ENCODE measurements around the gene MCF2L. TPM values are rescaled to one million over a fixed set of nuclear protein-coding genes. Genes with fewer than 3 reads are reported as not detected.
A peak's percentile ranks its signal among the peaks of the same experiment; 100 is the strongest.

Gene MCF2L
- total and polyA plus RNA-seq, 8 donors = 16.0 to 83.6 (median 23.6) TPM

DNA sequence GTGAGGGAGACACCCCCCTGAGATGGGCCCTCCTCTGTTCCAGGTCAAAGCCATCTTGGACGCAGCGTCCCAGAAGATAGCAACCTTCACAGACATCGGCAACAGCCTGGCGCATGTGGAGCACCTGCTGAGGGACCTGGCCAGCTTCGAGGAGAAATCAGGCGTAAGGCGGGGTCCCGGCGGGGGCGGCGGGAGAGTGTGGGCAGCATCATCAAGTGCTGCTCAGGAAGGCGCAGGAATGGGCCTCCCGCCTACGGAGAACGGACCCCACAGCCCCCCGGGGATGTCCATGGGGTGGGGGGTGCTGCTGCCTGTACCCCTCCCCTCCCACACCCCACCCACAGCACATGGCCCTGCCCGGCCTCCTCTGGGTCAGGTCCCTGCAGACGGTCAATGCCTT is 105.4 kb downstream of the MCF2L start:
- H3K9me3 ChIP-seq = no peaks in the 10 kb centered on the region
- no peaks in the 10 kb centered on the region for H3K4me1 ChIP-seq
- no peaks in the 10 kb centered on the region for H3K27me3 ChIP-seq
- no peak overlapping the region for H3K4me3 ChIP-seq
- 89 to 94% methylated on average over 18 of the region's 18 CpGs for WGBS, 2 donors
- H3K36me3 ChIP-seq = peaks cover 0 to 36% (median 8%) of the 10 kb centered on the region in 3 donors
- intact Hi-C loops (cut with DNase I) = no loop called here
- no peak for FAIRE-seq
- H3K27ac ChIP-seq = no peak overlapping the region
- no peak for ATAC-seq
- no peak for TF ChIP-seq CTCF (IDR thresholded peaks at IDR 0.05)
- peak in 2 of 6 donors; percentile 14 to 57 for DNase-seq

- intact Hi-C loops (cut with DNase I) = no loop called here
- FAIRE-seq = no peak
These were observed 105.9 kb downstream of the MCF2L start for GRCh38 chr13:113074876-113075275.

DNA sequence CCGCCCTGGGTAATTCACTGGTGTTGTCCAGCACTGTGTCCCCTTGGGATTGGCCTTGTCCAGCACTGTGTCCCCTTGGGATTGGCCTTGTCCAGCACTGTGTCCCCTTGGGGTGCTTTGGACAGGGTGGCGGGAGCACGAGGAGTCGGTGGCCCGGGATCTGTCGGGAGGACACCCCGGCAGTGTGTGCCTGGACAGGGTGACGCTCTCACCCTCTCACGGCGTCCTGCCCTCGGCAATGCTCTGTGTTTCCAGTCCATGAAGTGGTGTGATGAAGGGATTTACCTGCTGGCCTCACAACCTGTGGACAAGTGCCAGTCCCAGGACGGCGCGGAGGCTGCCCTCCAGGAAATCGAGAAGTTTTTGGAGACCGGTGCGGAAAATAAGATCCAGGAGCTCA is 106.7 kb downstream of the MCF2L start:
- DNase-seq (peak in 2 of 6 donors; percentile 11 to 35), ATAC-seq (no peak), FAIRE-seq (no peak)
- H3K4me3 ChIP-seq = no peak overlapping the region
- intact Hi-C loops (cut with DNase I) = no loop called here
- no peak overlapping the region for H3K27ac ChIP-seq
- peaks cover 0 to 29% (median 8%) of the 10 kb centered on the region in 3 donors for H3K36me3 ChIP-seq
- no peak for TF ChIP-seq CTCF (IDR thresholded peaks at IDR 0.05)
- 96 to 99% methylated on average over 17 of the region's 17 CpGs for WGBS, 2 donors
- H3K4me1 ChIP-seq = no peaks in the 10 kb centered on the region
- no peaks in the 10 kb centered on the region for H3K27me3 ChIP-seq
- H3K9me3 ChIP-seq = no peaks in the 10 kb centered on the region

More at GRCh38 chr13:113074876-113075275, 105.9 kb downstream of the MCF2L start:
- no peak for TF ChIP-seq CTCF (IDR thresholded peaks at IDR 0.05)
- 95% methylated on average over 18 to 22 of the region's 22 CpGs for WGBS, 2 donors
- H3K9me3 ChIP-seq = no peaks in the 10 kb centered on the region
- no peak overlapping the region for H3K4me3 ChIP-seq
- no peaks in the 10 kb centered on the region for H3K4me1 ChIP-seq
- DNase-seq (peak in 2 of 6 donors; percentile 12 to 54), ATAC-seq (no peak)
- peaks cover 0 to 36% (median 8%) of the 10 kb centered on the region in 3 donors for H3K36me3 ChIP-seq
- no peaks in the 10 kb centered on the region for H3K27me3 ChIP-seq
- H3K27ac ChIP-seq = no peak overlapping the region

- Histone ChIP-seq H3K4me3 (no peak overlapping the region), H3K4me1 (no peaks in the 10 kb centered on the region), H3K9me3 (no peaks in the 10 kb centered on the region), H3K27me3 (no peaks in the 10 kb centered on the region), H3K27ac (no peak overlapping the region), H3K36me3 (peaks cover 0 to 29% (median 8%) of the 10 kb centered on the region in 3 donors)
- no peak for FAIRE-seq
- intact Hi-C loops (cut with DNase I) = no loop called here
- DNase-seq = peak in 3 of 6 donors; percentile 22 to 57 (median 52)
- ATAC-seq = no peak
- 95 to 96% methylated on average over 39 of the region's 39 CpGs for WGBS, 2 donors
- TF ChIP-seq CTCF (IDR thresholded peaks at IDR 0.05) = no peak
These were observed 107.8 kb downstream of the MCF2L start for GRCh38 chr13:113076681-113077401.

GRCh38 chr13:113077566-113077952 is 108.5 kb downstream of the MCF2L start:
- Histone ChIP-seq H3K4me3 (no peak overlapping the region), H3K27ac (no peak overlapping the region), H3K4me1 (no peaks in the 10 kb centered on the region), H3K36me3 (peaks cover 0 to 29% (median 8%) of the 10 kb centered on the region in 3 donors), H3K27me3 (no peaks in the 10 kb centered on the region), H3K9me3 (no peaks in the 10 kb centered on the region)
- TF ChIP-seq CTCF (IDR thresholded peaks at IDR 0.05) = no peak
- FAIRE-seq (no peak), DNase-seq (peak in 3 of 6 donors; percentile 20 to 47 (median 31)), ATAC-seq (no peak)
- 86 to 93% methylated on average over 20 of the region's 20 CpGs for WGBS, 2 donors
- intact Hi-C loops (cut with DNase I) = no loop called here
